MM.1S (cell line): Measurements from ENCODE around the gene TUBA4B.

Experiments
- DNase-seq: peaks from one replicate; pipeline ENCODE4 v3.0.0-alpha.2; 2015
- H2AFZ ChIP-seq: fragments of 300-600 bp; sonication (generic); 2 replicates; pipeline ENCODE4 v1.6.0; 2016; ENCODE audit warnings: antibody characterized with exemption, low read length
- H3F3A ChIP-seq: fragments of 300-600 bp; sonication (generic); 2 replicates; pipeline ENCODE4 v1.6.1; 2016; ENCODE audit warnings: mild to moderate bottlenecking, antibody characterized with exemption, low read length, moderate library complexity, mixed read lengths; ENCODE audit not compliant: insufficient read depth
- H3K27ac ChIP-seq: fragments of 300-600 bp; sonication (generic); 2 replicates; pipeline ENCODE4 v1.5.1; 2016; ENCODE audit warnings: mild to moderate bottlenecking, low read length
- H3K27me3 ChIP-seq: fragments of 300-600 bp; sonication (generic); replicated peaks from 2 replicates; pipeline ENCODE4 v1.6.0; 2016; ENCODE audit warnings: low read length; ENCODE audit not compliant: insufficient read depth
- H3K36me3 ChIP-seq: fragments of 300-600 bp; sonication (generic); replicated peaks from 2 replicates; pipeline ENCODE4 v1.6.1; 2016; ENCODE audit warnings: mild to moderate bottlenecking, low read length, mixed read lengths; ENCODE audit not compliant: insufficient read depth
- H3K4me1 ChIP-seq: fragments of 300-600 bp; sonication (generic); 2 replicates; pipeline ENCODE4 v1.6.1; 2016; ENCODE audit warnings: low read length, mixed read lengths
- H3K4me2 ChIP-seq: fragments of 300-600 bp; sonication (generic); 2 replicates; pipeline ENCODE4 v1.6.0; 2016; ENCODE audit warnings: low read depth, low read length
- H3K4me3 ChIP-seq: fragments of 300-600 bp; sonication (generic); 2 replicates; pipeline ENCODE4 v1.5.1; 2016; ENCODE audit warnings: low read length, mixed read lengths
- H3K79me2 ChIP-seq: fragments of 300-600 bp; sonication (generic); 2 replicates; pipeline ENCODE4 v1.6.1; 2016; ENCODE audit warnings: mixed run types, low read length, mixed read lengths
- H3K9ac ChIP-seq: fragments of 300-600 bp; sonication (generic); 2 replicates; pipeline ENCODE4 v1.6.1; 2016; ENCODE audit warnings: low read length, mixed read lengths
- H3K9me2 ChIP-seq: fragments of 300-600 bp; sonication (generic); replicated peaks from 2 replicates; pipeline ENCODE4 v1.6.1; 2016; ENCODE audit warnings: mild to moderate bottlenecking, low read length, mixed read lengths; ENCODE audit not compliant: insufficient read depth
- H3K9me3 ChIP-seq: fragments of 300-600 bp; sonication (generic); replicated peaks from 2 replicates; pipeline ENCODE4 v1.6.1; 2016; ENCODE audit warnings: mild to moderate bottlenecking, low read length, mixed read lengths; ENCODE audit not compliant: insufficient read depth
- H4K20me1 ChIP-seq: fragments of 300-600 bp; sonication (generic); 2 replicates; pipeline ENCODE4 v1.6.1; 2016; ENCODE audit warnings: mild to moderate bottlenecking, low read length, moderate library complexity, mixed read lengths; ENCODE audit not compliant: insufficient read depth
- EZH2 ChIP-seq: fragments of 300-600 bp; sonication (generic); optimal IDR thresholded peaks from 2 replicates; pipeline ENCODE3; 2017; ENCODE audit warnings: low read depth, mild to moderate bottlenecking, antibody characterized with exemption, low read length, mixed read lengths
- EZH2phosphoT487 ChIP-seq: fragments of 300-600 bp; sonication (generic); IDR thresholded peaks from 2 replicates; pipeline ENCODE4 v1.6.1; 2018; ENCODE audit warnings: antibody characterized with exemption, low read length
- TF ChIP-seq, protein P1 (sequence below): fragments of 300-600 bp; sonication (generic); IDR thresholded peaks from 2 replicates; pipeline ENCODE4 v1.5.1; 2016; ENCODE audit warnings: antibody characterized with exemption, low read length, mixed read lengths

TUBA4B gene

DNA sequence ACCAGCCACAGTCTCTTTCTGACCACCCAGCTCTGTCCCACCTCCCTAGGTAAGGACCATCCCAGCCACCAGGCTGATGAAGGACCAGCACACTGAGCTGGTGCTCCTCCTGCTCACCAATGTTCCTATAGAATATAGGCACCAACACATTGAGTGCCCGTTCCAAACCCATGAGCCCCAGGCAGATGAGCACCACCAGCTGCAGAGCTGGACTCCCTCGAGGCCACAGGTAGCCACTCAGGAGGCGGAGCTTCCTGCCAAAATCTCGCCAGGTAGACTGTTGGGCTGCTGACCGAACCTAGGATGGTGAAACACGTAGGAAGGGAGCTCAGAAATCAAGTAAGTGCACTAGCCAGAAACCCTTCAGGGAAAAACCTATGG, 36.5 kb upstream of the TUBA4B start:
- DNase-seq = no peak
- Histone ChIP-seq H3K4me2 (no peak overlapping the region), H3K9me2 (no peaks in the 10 kb centered on the region), H3K4me1 (peaks cover 13% of the 10 kb centered on the region), H4K20me1 (no peaks in the 10 kb centered on the region), H3K4me3 (no peak overlapping the region), H3K9ac (no peak overlapping the region), H3K9me3 (no peaks in the 10 kb centered on the region), H3K36me3 (no peaks in the 10 kb centered on the region), H3F3A (peaks cover 17% of the 10 kb centered on the region; the same call in 1 of the 2 replicates), H3K79me2 (peaks cover 6% of the 10 kb centered on the region; the same call in 1 of the 2 replicates), H2AFZ (no peak overlapping the region), H3K27ac (no peak overlapping the region), H3K27me3 (no peaks in the 10 kb centered on the region)
- TF ChIP-seq EZH2phosphoT487 = no peak
- TF ChIP-seq, protein P1, sequence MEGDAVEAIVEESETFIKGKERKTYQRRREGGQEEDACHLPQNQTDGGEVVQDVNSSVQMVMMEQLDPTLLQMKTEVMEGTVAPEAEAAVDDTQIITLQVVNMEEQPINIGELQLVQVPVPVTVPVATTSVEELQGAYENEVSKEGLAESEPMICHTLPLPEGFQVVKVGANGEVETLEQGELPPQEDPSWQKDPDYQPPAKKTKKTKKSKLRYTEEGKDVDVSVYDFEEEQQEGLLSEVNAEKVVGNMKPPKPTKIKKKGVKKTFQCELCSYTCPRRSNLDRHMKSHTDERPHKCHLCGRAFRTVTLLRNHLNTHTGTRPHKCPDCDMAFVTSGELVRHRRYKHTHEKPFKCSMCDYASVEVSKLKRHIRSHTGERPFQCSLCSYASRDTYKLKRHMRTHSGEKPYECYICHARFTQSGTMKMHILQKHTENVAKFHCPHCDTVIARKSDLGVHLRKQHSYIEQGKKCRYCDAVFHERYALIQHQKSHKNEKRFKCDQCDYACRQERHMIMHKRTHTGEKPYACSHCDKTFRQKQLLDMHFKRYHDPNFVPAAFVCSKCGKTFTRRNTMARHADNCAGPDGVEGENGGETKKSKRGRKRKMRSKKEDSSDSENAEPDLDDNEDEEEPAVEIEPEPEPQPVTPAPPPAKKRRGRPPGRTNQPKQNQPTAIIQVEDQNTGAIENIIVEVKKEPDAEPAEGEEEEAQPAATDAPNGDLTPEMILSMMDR = no peak

DNA sequence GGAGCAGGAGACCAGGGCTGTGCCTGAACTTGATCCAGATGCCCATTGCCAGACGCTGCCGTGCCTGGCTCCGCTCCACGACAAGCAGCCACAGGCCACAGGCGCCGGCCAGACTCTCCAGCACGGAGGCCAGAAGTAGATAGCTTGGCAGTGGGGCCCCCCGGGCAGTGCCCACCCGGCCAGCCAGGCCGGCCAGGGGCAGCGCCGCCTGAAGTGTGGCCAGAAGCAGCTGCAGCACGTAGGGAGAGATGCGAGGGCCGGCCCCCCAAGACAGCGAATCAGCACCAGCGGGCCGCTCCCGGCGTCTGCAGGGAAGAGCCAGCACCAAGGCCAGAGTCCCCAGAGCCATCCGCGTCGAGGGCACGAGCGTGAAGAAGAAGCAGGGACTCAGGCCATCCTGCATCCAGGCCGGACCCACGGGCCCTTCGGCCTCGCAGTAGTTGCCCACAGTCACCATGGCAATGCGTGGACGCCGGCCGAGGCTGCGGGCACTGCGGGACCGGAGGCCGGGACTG, 34.8 kb upstream of the TUBA4B start:
- Histone ChIP-seq H3F3A (peaks cover 17% of the 10 kb centered on the region; the same call in 1 of the 2 replicates), H3K4me2 (peak overlapping the region; percentile 99), H3K9ac (peak overlapping the region; percentile 67), H3K4me3 (peak overlapping the region; percentile 76), H3K27ac (peak overlapping the region; percentile 59; the same call in 1 of the 2 replicates), H3K79me2 (peaks cover 6% of the 10 kb centered on the region; the same call in 1 of the 2 replicates), H4K20me1 (no peaks in the 10 kb centered on the region), H3K27me3 (no peaks in the 10 kb centered on the region), H3K4me1 (peaks cover 13% of the 10 kb centered on the region), H2AFZ (peak overlapping the region; percentile 78), H3K9me2 (no peaks in the 10 kb centered on the region), H3K36me3 (no peaks in the 10 kb centered on the region), H3K9me3 (no peaks in the 10 kb centered on the region)
- peak; percentile 40 for DNase-seq
- TF ChIP-seq EZH2phosphoT487 = no peak
- TF ChIP-seq EZH2 = no peak
- TF ChIP-seq, protein P1 = no peak

DNA sequence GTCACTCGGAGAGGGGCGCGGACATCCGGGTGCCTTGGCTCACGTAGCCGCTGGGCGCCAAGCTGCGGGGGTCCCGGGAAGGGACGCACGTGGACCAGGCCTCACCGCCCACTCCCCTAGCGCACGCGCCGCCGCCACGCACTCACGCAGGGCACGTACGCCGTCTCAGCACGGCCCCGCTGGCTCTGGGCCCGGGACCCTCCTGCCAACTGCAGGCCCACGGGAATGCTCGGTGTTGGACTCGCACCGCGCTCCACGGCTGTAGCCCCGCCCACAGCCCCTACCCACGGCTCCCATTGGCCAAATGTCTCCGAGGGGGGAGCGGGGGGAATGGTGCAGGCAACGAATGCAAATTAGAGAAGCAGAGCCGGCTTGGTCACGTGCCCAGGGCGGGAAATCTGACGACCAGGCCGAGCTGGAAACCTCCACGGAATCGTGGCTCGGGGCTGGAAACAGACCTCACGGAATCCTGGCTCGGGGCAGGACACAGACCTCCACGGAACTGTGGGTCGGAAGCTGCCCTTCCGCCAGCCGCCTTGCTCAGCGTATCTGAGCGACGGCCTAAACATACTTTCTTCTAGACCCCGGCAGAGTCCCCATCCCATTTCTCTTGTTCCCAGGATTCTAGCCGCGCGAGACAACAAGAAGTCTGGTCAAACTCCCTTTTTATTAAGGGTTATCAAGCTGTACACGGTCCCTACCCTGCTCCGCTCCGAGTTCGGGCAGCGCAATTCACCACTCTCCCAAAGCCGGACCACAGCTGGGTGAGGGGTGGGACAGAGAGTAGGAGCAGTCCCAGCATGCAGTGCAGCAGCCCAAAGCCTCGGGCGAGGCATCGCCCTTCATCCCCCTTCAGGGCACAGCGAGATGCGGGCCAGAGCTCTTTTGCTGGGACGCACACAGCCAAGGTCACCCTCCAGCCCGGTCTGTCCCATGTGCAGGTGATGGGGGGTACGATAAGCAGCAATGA, 34.0 kb upstream of the TUBA4B start, which contains the start of gene ABCB6:
TSS of gene ABCB6 (minus strand) at position 227 of the 970 bp plus-strand sequence. CDS start 285 bp downstream, outside the sequence.
- no peaks in the 10 kb centered on the region for H3K9me2 ChIP-seq
- TF ChIP-seq EZH2 = no peak
- TF ChIP-seq, protein P1 = no peak
- no peak for TF ChIP-seq EZH2phosphoT487
- H3K36me3 ChIP-seq = no peaks in the 10 kb centered on the region; the same call in 1 of the 2 replicates
- peak within 1 kb of the TSS; percentile 67 for H3K9ac ChIP-seq
- no peaks in the 10 kb centered on the region for H3K27me3 ChIP-seq
- H3K4me2 ChIP-seq = peak within 1 kb of the TSS; percentile 99
- H3K4me1 ChIP-seq = peaks cover 13% of the 10 kb centered on the region
- peak within 1 kb of the TSS; percentile 76 for H3K4me3 ChIP-seq
- no peaks in the 10 kb centered on the region for H4K20me1 ChIP-seq
- H3F3A ChIP-seq = peaks cover 17% of the 10 kb centered on the region; the same call in 1 of the 2 replicates
- peaks cover 6% of the 10 kb centered on the region; the same call in 1 of the 2 replicates for H3K79me2 ChIP-seq
- peak; percentile 94 for DNase-seq
- no peaks in the 10 kb centered on the region for H3K9me3 ChIP-seq
- peak within 1 kb of the TSS; percentile 59; the same call in 1 of the 2 replicates for H3K27ac ChIP-seq
- peak within 1 kb of the TSS; percentile 78 for H2AFZ ChIP-seq
